22Rv1 (cell line): ENCODE results near the gene LRRC17.

Experiments
- CTCF ChIP-seq: fragments of 450-650 bp; IDR thresholded peaks from 2 replicates; pipeline ENCODE4 v1.5.1; 2017; ENCODE audit warnings: mild to moderate bottlenecking
- ZFX ChIP-seq: fragments of 450-650 bp; IDR thresholded peaks from 2 replicates; pipeline ENCODE4 v1.6.1; 2017; ENCODE audit warnings: antibody characterized with exemption, borderline replicate concordance

- TF ChIP-seq CTCF (no peak), ZFX (no peak)
Measured at GRCh38 chr7:102883098-102883860, 29.5 kb upstream of the LRRC17 start.
